ENCODE data around the gene FXYD6.

DNA sequence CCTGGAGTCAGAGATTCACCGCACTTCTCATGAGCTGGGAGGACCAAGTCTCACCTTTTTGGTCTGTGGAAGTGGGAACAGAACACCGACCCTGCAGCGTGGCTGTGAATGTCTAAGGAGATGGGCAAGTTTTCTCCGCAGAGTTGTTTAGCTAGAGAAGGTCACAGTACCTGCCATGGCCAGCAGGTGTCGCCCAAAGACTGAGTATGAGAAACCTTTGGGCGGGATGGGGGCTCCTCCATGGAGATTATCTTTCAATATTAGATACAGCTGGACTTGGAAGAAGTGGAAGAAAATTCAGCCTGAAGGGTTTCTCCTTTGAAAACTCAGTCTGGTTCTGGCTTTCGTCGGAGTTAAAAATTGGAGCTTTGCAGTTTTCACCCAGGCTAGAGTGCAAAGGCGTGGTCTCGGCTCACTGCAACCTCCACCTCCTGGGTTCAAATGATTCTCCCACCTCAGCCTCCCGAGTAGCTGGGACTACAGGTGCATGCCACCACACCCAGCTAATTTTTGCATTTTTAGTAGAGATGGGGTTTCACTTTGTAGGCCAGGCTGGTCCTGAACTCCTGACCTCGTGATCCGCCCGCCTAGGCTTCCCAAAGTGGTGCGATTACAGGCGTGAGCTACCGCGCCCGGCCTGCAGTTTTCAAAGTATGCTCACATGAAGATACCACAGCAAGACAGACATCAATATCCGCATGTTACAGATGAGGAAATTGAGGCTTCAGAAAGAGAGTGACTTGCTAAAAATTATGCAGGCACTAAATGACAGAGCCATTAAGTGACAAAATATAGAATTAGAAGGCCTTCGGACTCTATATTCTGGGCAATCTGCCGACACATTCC lies 68.8 kb downstream of the FXYD6 start:
- no peak for TF ChIP-seq REST (IDR thresholded peaks at IDR 0.05; ENCODE audit: insufficient replicate concordance, low read depth)
- peak; percentile 93 for TF ChIP-seq CTCF (IDR thresholded peaks at IDR 0.05; ENCODE audit: insufficient read depth, low read length)
- TF ChIP-seq GABPA (IDR thresholded peaks at IDR 0.05; ENCODE audit: low read depth) = no peak
- no peak for TF ChIP-seq POLR2AphosphoS5 (IDR thresholded peaks at IDR 0.05; ENCODE audit: low read depth)
- TF ChIP-seq SPI1 (IDR thresholded peaks at IDR 0.05; ENCODE audit: borderline replicate concordance, low read depth) = no peak
